ENCODE data around the gene APC.

- TF ChIP-seq, protein P1, sequence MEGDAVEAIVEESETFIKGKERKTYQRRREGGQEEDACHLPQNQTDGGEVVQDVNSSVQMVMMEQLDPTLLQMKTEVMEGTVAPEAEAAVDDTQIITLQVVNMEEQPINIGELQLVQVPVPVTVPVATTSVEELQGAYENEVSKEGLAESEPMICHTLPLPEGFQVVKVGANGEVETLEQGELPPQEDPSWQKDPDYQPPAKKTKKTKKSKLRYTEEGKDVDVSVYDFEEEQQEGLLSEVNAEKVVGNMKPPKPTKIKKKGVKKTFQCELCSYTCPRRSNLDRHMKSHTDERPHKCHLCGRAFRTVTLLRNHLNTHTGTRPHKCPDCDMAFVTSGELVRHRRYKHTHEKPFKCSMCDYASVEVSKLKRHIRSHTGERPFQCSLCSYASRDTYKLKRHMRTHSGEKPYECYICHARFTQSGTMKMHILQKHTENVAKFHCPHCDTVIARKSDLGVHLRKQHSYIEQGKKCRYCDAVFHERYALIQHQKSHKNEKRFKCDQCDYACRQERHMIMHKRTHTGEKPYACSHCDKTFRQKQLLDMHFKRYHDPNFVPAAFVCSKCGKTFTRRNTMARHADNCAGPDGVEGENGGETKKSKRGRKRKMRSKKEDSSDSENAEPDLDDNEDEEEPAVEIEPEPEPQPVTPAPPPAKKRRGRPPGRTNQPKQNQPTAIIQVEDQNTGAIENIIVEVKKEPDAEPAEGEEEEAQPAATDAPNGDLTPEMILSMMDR (IDR thresholded peaks at IDR 0.05; ENCODE audit: insufficient read depth, low read length): no peak
- TF ChIP-seq POLR2AphosphoS5 (IDR thresholded peaks at IDR 0.05; ENCODE audit: low read depth) (no peak), SPI1 (IDR thresholded peaks at IDR 0.05; ENCODE audit: borderline replicate concordance, low read depth) (no peak)
Observed at GRCh38 chr5:112794410-112794809, 56.7 kb downstream of the APC start.

Data from HL-60 (cell line).